Iris pigment epithelial cell (primary cell): Measurements from ENCODE around the gene GRAMD1C.
A peak's percentile ranks its signal among the peaks of the same experiment; 100 is the strongest.

Source experiments
- DNase-seq: peaks from one replicate; pipeline ENCODE4 v3.0.0-alpha.2; 2011; ENCODE audit warnings: low read depth

Gene GRAMD1C

GRCh38 chr3:113952921-113953320, 114.3 kb downstream of the GRAMD1C start:
- no peak for DNase-seq

GRCh38 chr3:113953677-113954076, 115.1 kb downstream of the GRAMD1C start:
- peak; percentile 14 for DNase-seq

GRCh38 chr3:113954091-113954685, 115.6 kb downstream of the GRAMD1C start:
- no peak for DNase-seq

GRCh38 chr3:113963879-113964278, 125.3 kb downstream of the GRAMD1C start:
- no peak for DNase-seq

GRCh38 chr3:113966172-113966571, 127.6 kb downstream of the GRAMD1C start:
- no peak for DNase-seq

- peak; percentile 68 for DNase-seq
Observed at GRCh38 chr3:113968986-113969385, 130.4 kb downstream of the GRAMD1C start.

GRCh38 chr3:113977822-113978221, 139.2 kb downstream of the GRAMD1C start:
- DNase-seq = no peak

GRCh38 chr3:113979916-113980315, 141.3 kb downstream of the GRAMD1C start:
- no peak for DNase-seq

- DNase-seq = no peak
Observed at GRCh38 chr3:113981803-113982202, 143.2 kb downstream of the GRAMD1C start.

- DNase-seq = no peak
Observed at GRCh38 chr3:113983544-113983943, 145.0 kb downstream of the GRAMD1C start.

- no peak for DNase-seq
Observed at GRCh38 chr3:113985541-113985940, 147.0 kb downstream of the GRAMD1C start.
